Measurements from ENCODE around the gene DNER. TPM values are rescaled to one million over a fixed set of nuclear protein-coding genes. Genes with fewer than 3 reads are reported as not detected.

Gene DNER
- total and polyA plus RNA-seq, 7 donors = 0.10 to 0.87 (median 0.35) TPM; not detected in 1

DNA sequence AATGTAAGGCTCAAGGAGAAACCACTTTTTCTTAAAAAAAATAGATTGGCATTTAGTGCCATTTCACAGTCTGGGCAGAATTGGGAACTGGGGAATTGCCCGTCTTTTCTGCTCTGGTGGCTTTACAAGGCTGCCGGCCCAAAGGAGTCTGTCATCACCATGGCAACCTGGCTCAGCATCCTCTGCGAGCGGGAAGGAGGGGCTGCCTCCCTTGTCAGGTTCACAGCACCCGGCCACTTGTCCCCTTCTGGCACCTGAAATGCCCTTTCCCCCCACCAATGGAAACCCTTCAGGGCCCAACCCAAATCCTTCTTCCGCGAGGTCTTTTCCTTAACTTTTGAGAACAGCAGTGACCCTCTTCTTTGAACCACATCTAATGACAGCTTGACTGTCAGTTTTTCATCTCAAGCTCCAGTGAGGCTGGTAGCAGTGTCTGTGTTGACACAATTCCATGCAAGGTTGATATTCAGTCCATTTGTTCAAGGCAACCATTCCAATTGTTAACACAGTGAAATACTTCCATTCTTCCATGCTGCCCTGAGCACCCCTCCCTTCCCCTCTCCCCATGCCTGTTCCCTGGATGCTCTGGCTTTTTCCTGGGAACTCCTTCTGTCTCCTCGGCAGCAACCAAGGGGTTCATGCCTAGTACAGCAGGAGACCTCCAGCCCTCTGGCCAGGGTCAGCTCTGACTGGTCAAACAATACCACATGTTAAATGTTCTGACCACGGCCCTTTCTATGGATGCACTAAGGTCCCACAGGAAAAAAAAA is 79.6 kb downstream of the DNER start:
- no peaks in the 10 kb centered on the region for H3K36me3 ChIP-seq (ENCODE audit: insufficient read depth in 1 of 2, low read depth in 1 of 2)
- H3K4me3 ChIP-seq = no peak overlapping the region
- WGBS, 3 donors = 33 to 35% (median 34%) methylated on average over 9 of the region's 9 CpGs
- ATAC-seq (no peak), DNase-seq (no peak)
- H3K9me3 ChIP-seq = no peaks in the 10 kb centered on the region
- H3K27ac ChIP-seq = no peak overlapping the region
- TF ChIP-seq, protein P1, sequence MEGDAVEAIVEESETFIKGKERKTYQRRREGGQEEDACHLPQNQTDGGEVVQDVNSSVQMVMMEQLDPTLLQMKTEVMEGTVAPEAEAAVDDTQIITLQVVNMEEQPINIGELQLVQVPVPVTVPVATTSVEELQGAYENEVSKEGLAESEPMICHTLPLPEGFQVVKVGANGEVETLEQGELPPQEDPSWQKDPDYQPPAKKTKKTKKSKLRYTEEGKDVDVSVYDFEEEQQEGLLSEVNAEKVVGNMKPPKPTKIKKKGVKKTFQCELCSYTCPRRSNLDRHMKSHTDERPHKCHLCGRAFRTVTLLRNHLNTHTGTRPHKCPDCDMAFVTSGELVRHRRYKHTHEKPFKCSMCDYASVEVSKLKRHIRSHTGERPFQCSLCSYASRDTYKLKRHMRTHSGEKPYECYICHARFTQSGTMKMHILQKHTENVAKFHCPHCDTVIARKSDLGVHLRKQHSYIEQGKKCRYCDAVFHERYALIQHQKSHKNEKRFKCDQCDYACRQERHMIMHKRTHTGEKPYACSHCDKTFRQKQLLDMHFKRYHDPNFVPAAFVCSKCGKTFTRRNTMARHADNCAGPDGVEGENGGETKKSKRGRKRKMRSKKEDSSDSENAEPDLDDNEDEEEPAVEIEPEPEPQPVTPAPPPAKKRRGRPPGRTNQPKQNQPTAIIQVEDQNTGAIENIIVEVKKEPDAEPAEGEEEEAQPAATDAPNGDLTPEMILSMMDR (IDR thresholded peaks at IDR 0.05) = no peak
- H3K27me3 ChIP-seq (ENCODE audit: insufficient read depth in 3 of 3, low read length in 2 of 3) = peaks cover 0 to 3% (median 0%) of the 10 kb centered on the region in 3 donors
- no peaks in the 10 kb centered on the region for H3K4me1 ChIP-seq
- intact Hi-C loops (cut with DNase I) = no loop called here

DNA sequence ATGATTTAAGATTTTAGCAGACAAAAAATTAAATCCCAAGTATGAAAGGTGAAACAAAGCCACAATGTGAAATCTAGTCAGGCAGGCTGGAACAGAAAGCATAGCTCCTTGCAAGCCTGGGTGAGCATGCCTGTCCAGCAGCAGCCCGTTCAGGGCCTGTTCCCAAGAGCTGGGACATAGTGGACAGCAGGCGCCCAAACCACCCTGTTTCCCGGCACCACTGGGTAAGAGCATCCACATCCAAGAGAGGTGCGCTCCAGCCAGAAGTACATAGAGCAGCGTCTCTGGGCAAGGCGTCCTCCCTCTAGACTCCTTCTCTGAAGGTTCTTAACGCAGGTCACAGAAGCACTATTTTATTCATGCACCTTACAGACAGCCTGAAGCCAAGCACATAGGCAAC is 80.8 kb downstream of the DNER start:
- Histone ChIP-seq H3K27me3 (ENCODE audit: insufficient read depth in 3 of 3, low read length in 2 of 3) (peaks cover 0 to 3% (median 0%) of the 10 kb centered on the region in 3 donors), H3K4me1 (no peaks in the 10 kb centered on the region), H3K36me3 (ENCODE audit: insufficient read depth in 1 of 2, low read depth in 1 of 2) (no peaks in the 10 kb centered on the region), H3K4me3 (no peak overlapping the region), H3K9me3 (no peaks in the 10 kb centered on the region), H3K27ac (no peak overlapping the region)
- TF ChIP-seq, protein P1 (IDR thresholded peaks at IDR 0.05) = no peak
- intact Hi-C loops (cut with DNase I) = no loop called here
- ATAC-seq (no peak), DNase-seq (no peak)
- WGBS, 3 donors = 69 to 77% (median 72%) methylated on average over 7 of the region's 7 CpGs

DNA sequence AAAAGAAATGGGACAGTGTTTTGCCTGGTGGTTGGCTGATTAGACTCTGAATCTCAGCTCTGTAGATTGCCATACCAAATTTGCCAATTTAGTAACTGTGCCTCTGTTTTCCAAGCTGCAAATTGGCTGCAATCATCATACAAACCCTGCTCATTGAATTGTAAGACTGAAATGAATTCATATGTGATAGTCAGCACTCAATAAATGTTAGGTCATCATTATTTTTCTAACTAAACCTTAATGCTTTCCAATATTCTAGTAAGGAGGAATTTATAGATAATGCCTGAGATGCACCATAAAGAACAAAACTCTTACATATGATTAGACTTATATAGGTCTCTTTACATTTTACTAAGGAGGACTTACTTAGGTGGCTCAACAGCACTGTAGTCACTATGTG is 85.3 kb downstream of the DNER start:
- Histone ChIP-seq H3K36me3 (ENCODE audit: insufficient read depth in 1 of 2, low read depth in 1 of 2) (no peaks in the 10 kb centered on the region), H3K9me3 (no peaks in the 10 kb centered on the region), H3K4me3 (no peak overlapping the region), H3K27ac (no peak overlapping the region), H3K4me1 (no peaks in the 10 kb centered on the region), H3K27me3 (ENCODE audit: insufficient read depth in 3 of 3, low read length in 2 of 3) (peaks cover 0 to 3% (median 0%) of the 10 kb centered on the region in 3 donors)
- intact Hi-C loops (cut with DNase I) = no loop called here
- DNase-seq (no peak), ATAC-seq (no peak)
- TF ChIP-seq, protein P1 (IDR thresholded peaks at IDR 0.05) = no peak

DNA sequence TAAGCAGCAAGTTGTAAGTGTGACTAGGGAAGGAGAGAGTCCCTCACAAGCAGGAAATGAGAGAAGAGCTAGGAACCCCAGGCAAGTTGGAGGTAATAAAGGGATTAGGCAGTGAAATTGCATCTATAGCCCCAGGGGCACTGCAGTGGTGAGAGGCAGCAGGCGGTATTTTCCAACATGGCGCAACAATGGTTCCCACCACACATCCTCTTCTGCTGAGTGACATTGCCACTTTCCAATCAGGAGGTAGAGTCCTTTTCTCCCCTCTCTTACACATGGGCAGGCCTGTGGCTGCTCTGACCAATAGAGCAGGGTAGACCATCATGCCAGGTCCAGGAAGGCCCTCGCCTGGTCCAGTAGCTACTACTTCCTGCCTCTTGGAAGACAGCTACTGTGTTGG is 86.6 kb downstream of the DNER start:
- H3K4me3 ChIP-seq = no peak overlapping the region
- no peak overlapping the region for H3K27ac ChIP-seq
- H3K4me1 ChIP-seq = no peaks in the 10 kb centered on the region
- no peaks in the 10 kb centered on the region for H3K27me3 ChIP-seq (ENCODE audit: insufficient read depth in 3 of 3, low read length in 2 of 3)
- no peak for DNase-seq
- no peak for ATAC-seq
- intact Hi-C loops (cut with DNase I) = no loop called here
- TF ChIP-seq, protein P1 (IDR thresholded peaks at IDR 0.05) = no peak
- H3K36me3 ChIP-seq (ENCODE audit: insufficient read depth in 1 of 2, low read depth in 1 of 2) = no peaks in the 10 kb centered on the region
- no peaks in the 10 kb centered on the region for H3K9me3 ChIP-seq
- WGBS, 3 donors = 56 to 74% (median 60%) methylated on average over 3 of the region's 3 CpGs

All from psoas muscle (tissue), 8 donors.